NCI-H146 (cell line): ENCODE data around the gene ESF1.
"Not testable (repeated sequence)": the region's sequence is repeated elsewhere in the genome, so short reads cannot be mapped to it uniquely, and the experiment has no call there.

Experiments
- DNase-seq: peaks from one replicate; lab custom pipeline; 2025; lab: John Stamatoyannopoulos, UW

The ESF1 gene

DNA sequence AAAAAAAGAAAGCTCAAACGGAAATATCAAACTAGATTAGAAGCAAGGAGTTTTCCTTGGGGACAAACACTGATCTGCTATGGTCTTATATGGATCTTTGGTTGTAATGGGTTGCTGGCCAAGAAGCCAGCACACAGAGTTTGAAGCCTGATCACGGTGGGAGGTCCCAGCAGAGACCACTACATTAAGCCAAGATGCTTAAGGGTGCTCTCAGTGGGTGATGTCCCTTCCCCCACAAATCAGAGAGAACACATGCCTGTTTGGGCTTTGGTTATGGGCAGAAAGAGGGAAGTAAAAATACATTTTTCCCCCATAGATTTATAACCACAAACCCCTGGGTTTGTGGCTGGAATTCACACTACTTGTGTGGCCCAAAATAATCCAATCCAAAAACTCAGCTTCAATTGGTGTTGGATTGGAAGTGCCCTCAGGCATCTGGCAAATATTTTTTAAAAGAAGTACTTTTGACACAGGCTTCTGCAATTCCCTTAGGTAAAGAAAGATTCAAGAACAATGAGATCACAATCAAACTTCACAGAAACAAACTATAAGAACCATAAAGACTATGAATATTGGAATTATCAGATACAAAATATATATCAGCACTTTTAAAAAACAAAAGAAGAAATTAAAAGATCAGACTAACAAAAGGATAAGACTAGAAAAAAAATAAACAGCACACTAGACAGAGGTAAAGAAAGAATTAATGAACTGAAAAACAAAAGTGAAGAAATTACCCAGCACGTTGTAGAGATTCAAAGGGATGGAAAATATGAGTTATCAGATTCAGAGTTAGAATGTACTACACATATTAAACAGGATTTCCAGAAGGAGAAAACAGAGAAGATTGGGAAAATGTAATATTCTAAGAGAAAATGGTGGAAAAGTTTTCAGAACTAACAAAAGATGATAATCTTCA, 44.7 kb downstream of the ESF1 start:
- DNase-seq: no peak

DNA sequence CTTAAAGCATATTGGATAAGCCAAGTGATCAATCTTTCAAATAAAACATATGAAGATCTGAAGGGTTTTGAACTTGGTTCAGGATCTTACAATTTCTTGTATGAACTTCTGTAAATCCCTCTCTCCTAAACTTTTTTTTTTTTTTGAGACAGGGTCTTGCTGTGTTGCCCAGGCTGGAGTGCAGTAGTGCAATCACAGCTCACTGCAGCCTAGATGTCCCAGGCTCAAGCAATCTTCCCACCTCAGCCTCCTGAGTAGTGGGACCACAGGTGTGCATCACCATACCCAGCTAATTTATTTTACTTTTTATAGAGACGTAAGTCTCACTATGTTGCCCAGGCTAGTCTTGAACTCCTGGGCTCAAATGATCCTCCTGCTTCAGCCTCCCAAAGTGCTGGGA, 46.5 kb downstream of the ESF1 start:
- DNase-seq: not testable (repeated sequence)

DNA sequence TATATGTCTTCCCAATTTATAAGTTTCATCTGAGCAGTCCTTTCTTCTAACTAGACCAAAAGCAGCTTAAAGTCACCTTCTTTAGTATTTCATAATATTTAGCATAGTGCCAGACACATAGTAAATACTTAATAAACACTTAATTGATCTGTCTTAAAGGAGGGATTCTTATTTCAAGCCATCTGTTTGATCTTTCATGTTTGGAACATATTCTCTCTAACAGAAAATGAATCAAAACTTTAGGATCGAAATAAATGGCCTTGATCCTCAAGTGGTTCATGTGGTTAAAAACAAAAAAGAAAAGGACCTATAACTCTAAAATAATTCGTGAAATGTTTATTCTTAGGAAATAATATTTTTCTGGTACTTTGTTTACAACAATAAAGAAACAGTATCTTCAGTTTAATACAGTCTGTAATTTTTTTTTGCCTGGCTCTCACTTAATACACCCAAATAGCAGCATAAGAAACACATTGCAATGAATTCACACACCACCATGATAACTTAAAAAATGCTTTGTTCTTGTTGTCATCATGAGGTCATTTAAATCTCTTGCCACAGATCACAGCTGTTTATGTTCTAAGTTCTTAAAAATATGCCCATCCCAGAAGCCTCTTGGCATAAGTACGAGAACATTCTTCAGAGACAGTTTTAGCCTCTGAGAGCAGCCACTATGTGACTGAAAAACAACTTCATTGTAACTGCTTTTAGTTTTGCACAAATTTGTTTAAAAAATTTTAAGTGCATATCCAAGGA, 48.1 kb downstream of the ESF1 start:
- DNase-seq: no peak

DNA sequence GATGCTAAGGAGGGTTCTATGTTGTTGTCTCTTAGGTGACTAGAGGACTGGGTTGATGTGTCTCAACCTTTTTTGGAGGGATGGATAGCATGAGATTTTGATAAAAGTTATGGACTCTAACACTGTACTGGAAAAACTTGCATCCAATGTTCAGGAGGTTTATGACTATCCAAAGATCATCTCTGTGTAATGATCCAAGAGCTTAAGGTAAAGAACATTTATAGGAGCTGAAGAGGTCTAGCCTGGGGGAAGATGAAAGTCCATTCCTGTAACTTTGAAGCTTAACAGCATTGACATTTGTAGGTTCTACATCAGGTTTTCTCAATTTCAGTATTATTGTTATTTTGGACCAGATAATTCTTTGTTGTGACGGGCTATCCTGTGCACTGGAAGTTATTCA, 48.9 kb downstream of the ESF1 start:
- DNase-seq: no peak

DNA sequence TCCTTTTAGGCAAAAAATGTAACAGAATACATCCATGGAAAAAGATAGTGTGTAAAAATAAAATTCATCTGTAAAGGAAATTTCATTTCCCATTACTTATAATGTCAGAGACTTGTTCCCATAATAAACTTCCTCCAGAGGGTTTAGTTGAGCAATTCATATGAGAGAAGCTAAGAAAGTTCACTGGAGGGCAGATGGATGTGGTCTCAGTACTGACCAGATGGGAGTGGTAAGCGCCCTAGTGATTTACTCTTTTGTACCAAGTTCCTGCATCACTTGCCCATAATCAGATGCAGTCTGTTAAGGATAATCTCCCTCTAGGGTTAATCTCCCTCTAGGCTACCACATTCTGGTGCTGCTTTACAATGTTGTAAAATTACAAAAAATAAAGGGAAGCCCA, 61.7 kb downstream of the ESF1 start:
- no peak for DNase-seq

DNA sequence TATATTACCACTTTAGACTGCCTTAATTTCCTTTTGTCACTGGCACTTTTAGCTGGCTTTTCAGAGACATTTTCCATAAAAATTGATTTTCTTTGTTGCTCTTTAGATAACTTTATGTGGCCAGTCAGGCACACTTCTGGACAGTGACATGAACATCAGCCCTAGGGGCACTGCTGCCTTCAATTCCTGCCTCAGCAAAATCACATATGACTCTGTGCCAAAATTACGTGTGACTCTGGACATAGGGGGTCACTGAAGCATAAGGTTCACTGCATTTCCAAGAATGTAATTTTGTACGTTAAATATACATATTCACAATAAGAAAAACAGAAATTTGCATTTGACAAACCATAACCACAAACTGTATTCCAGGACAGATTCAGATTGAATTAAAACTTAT, 66.5 kb downstream of the ESF1 start:
- DNase-seq: no peak

DNA sequence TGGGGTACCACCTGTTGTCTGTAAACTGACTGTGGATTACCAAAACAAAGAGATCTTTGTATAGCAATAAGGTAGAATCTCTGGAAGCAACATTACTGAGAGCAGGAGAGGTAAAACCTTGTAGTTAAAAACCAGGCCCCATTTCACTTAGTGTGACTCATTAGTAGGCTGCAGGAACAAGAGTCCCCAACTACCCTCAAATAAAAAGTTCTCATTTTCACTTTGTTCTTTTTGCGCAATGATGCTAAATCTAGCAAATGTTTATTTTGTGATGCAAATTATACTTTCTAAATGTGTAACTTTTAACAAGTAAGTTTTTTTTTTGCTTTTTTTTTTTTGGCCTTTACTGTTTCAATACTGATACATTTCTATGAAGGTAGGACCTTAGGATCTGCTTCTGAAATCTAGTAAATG, 67.1 kb downstream of the ESF1 start:
- DNase-seq: no peak

DNA sequence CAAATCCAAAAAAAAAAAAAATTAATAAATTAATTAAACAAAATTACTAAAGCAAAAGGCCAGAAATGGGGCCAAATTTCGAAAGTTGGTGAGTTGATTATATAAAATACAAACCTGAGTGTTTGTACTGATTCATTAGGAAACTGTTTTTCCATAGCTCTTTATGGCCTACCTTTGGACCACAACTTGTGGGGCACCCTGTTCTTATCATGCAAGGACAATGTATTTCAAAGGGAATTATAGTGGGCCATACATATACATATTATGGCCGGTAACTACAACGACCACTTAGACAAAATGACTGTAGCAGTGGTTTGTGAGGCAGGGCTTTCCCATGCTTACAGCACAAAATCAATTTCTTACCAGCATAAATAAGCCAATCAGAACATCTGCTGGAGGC, 69.5 kb downstream of the ESF1 start:
- DNase-seq: no peak

DNA sequence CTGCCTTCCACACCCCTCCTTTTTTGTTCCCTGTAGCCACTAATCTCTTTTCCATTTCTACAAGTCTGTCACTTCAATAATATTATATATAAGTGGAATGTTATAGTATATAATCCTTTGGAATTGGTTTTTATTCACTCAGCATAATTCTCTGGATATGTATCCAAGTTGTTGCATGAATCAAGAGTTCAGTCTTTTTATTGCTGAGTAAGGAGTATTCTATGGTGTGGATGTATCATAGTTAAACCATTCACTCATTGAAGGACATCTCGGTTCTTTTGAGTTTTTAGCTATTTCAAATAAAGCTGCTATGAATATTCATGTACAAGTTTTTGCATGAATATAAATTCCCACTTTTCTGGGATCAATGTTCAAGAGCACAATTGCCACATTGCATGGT, 76.5 kb downstream of the ESF1 start:
- no peak for DNase-seq

DNA sequence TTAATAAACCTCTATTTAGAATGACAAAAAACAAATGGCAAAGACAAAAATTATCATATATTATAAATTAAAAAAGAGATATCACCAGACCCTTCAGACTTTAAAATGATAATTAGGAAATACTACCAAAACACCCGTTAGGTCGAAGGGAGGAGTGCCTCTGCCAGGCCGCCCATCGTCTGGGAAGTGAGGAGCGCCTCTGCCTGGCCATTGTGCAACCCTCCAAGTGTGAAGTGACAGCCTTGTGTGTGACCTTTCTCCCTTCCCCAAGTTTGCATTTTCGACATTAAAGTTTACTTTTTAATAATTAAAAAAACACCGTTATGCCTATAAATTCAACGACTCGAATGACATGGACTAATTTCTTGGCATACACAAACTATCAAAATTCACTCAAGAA, 81.5 kb downstream of the ESF1 start:
- DNase-seq: no peak

DNA sequence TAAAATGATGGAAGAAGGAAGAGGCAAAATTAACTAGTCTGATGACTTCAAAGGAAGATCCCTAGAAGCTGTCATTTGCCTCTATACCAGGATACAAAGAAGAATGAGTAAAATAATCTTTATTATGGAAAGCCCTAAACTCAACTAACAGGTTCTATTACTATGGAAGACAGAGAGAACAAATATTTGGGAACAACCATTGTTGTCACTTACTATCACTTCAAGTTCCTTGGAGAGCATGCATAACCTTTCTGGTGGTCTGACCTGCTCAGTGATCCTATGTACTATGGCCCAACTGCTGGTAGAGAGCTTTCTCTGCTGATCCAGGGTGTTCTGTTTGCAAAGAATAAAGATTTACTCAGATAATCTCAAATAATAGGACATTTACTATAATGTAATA, 83.2 kb downstream of the ESF1 start:
- no peak for DNase-seq

DNA sequence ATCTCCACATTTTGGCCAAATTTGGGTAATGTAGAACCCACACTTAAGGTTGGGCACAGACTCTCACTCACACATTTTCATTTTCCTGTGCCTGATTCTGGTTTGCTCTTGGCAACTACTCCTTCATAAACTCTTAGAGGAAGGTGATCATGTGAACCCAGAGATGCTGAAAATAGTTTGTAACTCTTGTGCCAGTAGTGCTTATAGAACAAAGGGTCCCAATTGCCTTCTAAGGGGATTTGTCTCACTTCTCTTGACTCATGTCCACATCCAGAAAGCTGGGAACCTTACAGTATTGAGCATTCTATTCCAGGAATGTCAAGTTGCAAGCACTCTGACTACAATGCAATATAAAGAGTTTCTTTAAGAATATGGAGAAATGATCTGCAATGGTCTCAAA, 84.0 kb downstream of the ESF1 start:
- DNase-seq: no peak

DNA sequence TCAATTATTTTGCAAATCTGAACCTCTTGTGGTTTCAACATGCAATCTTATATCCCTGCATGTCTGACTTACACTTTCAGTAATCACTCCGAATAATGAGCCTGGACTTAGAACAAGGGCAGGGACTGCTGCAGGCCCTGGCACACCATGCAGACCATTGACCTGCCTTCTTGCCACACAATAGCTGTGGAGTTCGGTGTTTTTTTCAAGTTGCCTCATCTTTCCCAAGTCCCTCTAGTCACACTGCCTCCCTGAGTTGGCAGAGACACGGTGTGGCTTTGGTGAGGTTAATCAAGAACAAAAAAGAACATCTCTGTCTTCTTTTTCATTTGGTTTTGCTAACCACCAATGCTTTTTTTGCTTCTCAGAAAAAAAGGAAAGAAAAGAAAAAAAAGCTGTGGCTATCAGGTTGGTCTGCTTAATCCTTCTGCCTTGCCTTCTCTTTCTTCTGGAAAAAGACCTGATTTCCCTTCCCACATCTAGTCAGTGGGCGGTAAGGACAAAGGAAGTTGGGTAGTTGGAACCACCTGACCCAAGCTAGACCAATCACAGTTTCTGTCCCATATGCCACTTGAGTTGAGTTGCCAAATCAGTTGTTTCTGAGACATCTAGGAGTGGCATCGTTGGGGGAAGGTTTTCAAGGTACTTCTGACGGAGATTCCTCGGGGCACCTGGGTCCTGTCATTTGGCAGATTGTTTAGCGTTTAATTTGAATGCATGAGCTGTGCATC, 90.1 kb downstream of the ESF1 start:
- DNase-seq: no peak

DNA sequence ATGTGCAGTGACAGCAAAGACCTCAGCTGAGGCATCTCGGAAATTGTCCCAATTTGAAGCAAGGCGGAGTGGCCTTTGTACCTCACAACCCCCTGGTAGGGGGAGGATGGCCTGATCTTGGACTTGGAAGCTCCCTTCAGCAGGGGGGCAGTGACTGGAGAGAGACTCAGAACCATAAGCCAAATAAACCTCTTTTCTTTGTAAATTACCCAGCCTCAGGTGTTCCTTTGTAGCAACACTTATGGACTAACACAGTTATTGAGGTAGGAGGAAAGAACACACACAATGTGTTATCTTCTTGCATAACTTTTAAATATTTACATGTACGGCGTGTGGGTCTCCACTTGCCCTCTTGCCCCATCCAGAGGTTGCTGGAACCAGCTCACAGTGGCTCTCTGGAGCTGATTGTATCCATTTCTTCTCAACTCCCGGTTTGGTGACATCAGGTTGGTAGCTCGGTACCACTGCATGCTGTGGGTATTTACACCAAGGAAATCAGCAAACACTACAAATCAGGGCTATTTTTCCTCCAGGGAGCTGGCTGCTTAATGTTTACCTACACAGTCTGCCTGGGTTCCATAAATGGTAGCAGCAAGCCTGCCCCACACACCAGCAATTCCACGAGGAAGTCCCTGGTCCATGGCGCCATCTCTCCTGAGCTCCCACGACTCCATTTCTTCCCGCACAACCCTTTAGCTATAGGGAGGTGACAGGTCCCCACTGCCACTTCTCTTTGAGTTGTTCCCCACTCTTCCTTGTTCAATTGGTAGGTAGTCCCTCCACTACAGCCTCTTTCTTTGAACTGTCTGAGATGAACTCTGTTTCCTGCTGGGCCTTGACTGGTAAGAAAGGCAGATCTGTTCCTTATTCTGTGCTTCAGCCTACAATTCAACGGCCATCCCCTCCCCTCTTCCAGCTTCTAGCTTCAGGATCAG, 91.7 kb downstream of the ESF1 start:
- DNase-seq: no peak

DNA sequence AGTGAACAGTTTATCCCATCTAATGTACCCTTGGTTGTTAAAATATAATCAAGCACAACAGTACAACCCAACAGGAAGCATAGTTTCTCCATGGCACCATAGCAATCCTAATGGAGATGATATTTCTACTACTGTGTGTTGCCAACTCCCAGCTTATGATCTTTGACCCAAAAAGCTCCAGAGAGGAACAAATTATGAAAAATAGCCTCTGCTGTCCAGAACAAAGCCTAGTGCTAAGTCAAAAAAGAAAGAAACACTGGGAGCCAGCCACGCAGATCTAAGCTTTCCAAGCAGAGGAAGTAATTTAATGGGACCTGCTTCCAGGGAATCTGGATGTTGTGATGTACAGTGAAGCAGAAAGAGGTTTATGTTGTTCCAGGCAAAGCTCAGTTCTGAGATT, 93.8 kb downstream of the ESF1 start:
- no peak for DNase-seq

DNA sequence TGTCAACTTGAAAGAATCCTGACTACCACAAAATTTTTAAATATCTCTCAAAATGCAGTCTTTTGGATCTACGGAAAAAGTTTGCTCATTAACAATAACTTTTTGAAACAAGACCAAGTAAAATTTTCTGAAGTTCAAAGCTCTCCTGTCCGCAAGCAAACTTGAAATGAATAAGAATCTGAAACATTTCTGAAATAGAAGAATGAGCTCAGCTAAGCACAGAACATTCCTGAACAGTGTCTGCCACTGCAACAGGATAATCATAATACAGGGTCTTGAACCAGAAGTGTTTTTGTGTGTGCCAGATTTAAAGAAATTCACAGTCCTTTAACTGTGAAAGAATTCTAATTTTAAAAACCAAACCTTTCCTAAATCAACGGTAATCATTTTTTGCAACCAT, 96.9 kb downstream of the ESF1 start:
- no peak for DNase-seq

DNA sequence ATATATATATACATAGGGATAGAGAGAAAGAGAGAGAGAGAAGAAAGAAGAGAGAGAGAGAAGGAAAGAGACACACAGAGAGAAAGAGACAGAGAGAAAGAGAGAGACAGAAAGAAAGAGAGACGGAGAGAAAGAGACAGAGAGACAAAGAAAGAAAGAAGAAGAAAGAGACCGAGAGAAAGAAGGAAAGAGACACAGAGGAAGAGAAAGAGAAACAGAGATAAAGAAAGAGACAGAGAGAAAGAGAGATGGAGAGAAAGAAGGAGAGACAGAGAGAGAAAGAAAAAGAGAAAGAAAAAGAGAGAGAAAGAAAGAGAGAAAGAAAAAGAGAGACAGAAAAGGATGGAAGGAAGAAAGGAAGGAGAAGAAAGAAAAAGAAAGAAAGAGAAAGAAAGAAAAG, 99.1 kb downstream of the ESF1 start:
- no peak for DNase-seq

DNA sequence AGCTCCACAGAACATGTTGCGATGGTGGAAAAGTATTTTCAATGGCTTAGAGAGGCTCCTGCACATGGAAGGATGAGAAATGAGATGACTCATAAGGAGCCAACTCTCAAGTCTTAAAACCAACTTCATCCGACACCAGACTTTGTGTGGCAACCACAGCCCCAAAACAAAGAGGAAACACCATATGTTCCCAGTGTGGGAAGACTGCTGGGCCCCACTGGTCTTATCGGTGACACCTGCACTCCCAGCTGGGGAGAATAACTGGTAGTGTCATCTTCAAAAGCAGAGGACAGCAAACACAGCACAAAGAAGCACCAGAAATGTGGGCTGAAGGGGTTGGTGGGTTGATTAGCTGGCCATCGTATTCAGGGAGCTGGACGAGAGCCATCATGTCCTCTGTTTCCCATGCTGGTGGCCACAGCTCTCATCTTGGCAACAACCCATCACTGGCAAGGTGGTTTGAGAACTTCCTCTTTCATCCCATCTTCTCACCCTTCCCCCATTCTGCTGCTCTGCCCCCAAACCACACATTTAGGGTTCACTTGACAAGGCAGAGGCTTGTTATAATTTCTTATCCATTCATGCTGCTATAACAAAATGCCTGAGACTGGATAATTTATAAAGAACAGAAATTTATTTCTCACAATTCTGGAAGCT, 100.0 kb downstream of the ESF1 start:
- DNase-seq: peak; percentile 7

DNA sequence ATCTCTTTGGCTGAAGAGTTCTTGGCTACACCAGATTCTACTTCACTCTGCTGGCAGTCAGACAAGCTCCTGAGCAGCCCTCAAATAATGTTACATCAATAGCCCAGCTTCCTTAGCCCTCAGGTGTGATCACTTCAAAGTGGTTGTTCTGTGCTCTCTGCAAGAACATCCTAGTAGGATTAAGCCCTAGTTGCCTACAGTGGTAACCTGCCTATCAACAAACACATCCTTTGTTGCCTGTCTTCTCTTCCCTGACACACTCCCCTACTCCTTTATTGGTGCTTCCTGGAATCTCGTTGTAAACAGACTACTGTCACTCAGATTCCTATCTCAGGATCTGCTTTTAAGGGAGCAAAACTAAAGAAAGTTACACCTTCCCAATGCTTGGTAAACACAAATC, 100.9 kb downstream of the ESF1 start:
- DNase-seq: no peak

DNA sequence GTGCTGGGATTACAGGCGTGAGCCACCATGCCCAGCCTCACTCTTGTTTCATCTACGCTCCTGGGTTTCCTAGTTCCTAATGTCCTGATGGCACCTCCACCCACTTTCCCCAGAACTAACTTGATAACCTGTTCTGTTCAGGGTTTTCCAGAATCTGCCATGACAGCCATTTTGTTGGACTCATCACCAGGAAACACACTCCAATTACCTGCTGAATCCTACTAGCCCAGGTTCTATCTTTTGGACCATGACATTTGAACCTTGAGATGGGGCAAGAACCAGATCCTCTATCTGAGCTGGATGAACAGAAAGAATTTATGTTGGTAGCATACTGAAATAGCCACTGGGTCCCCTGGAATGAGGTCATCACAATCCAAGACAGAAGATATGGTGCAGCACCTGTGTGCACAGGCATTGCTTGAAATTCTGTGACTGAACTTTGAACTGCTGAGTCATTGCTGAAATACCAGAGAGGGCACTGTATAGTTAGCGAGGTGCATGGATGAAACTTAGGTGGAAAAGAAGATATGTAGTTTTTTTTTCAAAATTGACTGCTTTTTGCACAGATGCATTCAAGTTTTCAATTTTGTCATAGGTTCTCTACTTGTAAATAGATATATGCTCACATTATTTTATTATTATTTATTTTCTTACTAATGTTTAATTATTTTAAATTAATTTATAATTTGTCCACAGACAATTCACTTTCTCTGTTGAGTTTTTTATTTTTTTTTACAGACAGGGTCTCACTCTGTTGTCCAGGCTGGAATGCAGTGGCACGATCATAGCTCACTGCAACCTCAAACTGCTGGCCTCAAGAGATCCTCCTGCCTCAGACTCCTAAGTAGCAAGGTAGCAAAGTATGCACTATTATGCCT, 103.2 kb downstream of the ESF1 start:
- no peak for DNase-seq
